Ishikawa (cell line): ENCODE data around the gene OTOP2.

ENCODE experiments used
- CREB1 ChIP-seq: IDR thresholded peaks from 2 replicates; pipeline ENCODE4 v1.6.1; 2012; ENCODE audit warnings: low read depth
- EGR1 ChIP-seq: IDR thresholded peaks from 2 replicates; pipeline ENCODE4 v1.6.1; 2012
- MAX ChIP-seq: IDR thresholded peaks from 2 replicates; pipeline ENCODE4 v1.6.1; 2012
- RAD21 ChIP-seq: IDR thresholded peaks from 2 replicates; pipeline ENCODE4 v1.6.1; 2012; ENCODE audit warnings: low read depth

GRCh38 chr17:74964246-74964761 is 40.2 kb downstream of the OTOP2 start:
- TF ChIP-seq EGR1 (no peak), MAX (no peak), RAD21 (no peak), CREB1 (no peak)
